Activated CD4-positive, alpha-beta T cell treated with anti-CD3 and anti-CD28 coated beads, Interleukin-2, amount 50 U/mL, for 24 hours (primary cell): ENCODE data around the gene DNAJC19.
"Not testable (repeated sequence)": the region's sequence is repeated elsewhere in the genome, so short reads cannot be mapped to it uniquely, and the experiment has no call there.

Source experiments
- DNase-seq, 2 donors: peaks; one replicate each; pipeline ENCODE4 v3.0.0-alpha.2; 2020; ENCODE audit warnings: low read depth in 1 of 2, low spot score in 1 of 2

The DNAJC19 gene

GRCh38 chr3:180989291-180990163 lies at the start of gene DNAJC19:
DNAJC19 (minus strand) TSS chr3:180989736; CDS start chr3:180989602, 134 bp downstream.
- peak; percentile 66 to 88 for DNase-seq

GRCh38 chr3:181030948-181031347 lies 41.4 kb upstream of the DNAJC19 start:
- DNase-seq = no peak

DNA sequence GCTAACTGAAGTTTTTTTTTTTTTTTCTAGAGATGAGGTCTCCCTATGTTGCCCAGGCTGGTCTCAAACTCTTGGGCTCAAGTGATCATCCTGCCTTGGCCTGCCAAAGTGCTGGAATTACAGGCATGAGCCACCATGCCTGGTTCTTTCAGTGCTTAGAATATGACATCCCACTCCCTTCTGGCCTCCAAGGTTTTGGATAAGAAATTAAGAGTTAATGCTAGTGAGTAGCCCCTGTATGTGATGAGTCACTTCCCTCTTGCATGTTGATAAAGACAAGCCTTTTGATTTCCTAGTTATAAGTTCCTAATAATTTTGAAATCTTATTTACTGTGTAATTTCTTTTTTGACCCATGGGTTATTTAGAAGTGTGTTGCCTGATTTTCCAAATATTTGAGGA lies 35.7 kb upstream of the DNAJC19 start:
- DNase-seq = no peak

DNA sequence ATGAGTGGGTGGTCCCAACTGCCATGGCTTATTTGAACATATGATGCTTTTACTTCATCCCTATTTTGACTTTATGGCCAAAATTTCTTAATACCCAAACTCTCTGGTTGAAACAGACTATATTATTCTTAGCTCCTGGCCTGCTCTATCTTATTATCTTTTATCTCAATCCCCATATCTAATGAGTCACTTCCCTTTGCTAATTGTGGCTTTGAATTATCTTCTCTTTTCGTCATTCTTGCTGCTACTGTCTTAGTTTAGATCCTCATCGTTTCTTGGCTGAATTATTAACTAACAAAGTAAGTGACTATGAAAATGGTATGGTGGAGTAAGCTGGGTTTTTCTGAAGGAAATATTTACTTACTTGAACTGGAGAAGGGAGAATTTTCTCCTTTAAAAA lies 28.2 kb upstream of the DNAJC19 start:
- DNase-seq = no peak

- peak in 1 of 2 donors; percentile 8 for DNase-seq
These were observed 19.7 kb upstream of the DNAJC19 start for GRCh38 chr3:181009225-181009624.

GRCh38 chr3:181008796-181009195 lies 19.3 kb upstream of the DNAJC19 start:
- no peak for DNase-seq

GRCh38 chr3:181007262-181007661 lies 17.7 kb upstream of the DNAJC19 start:
- DNase-seq = no peak

DNA sequence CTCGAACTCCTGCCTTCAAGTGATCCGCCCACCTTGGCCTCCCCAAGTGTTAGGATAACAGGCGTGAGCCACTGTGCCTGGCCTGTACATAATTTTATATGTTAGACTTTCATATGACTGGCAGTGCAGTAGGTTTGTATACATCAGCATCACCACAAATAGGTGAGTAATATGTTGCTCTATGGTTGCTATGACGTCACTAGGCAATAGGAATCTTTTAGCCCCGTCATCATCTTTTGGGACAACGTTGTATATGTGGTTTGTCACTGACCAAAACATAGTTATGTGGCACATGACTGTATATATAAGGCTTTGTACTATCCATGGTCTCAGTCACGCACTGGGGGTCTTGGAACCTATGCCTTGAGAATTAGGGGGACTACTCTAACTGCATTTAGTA lies 17.0 kb upstream of the DNAJC19 start:
- DNase-seq = no peak

GRCh38 chr3:181003469-181003868 lies 13.9 kb upstream of the DNAJC19 start:
- DNase-seq = not testable (repeated sequence)

GRCh38 chr3:181002331-181002730 lies 12.8 kb upstream of the DNAJC19 start:
- DNase-seq = not testable (repeated sequence)

DNA sequence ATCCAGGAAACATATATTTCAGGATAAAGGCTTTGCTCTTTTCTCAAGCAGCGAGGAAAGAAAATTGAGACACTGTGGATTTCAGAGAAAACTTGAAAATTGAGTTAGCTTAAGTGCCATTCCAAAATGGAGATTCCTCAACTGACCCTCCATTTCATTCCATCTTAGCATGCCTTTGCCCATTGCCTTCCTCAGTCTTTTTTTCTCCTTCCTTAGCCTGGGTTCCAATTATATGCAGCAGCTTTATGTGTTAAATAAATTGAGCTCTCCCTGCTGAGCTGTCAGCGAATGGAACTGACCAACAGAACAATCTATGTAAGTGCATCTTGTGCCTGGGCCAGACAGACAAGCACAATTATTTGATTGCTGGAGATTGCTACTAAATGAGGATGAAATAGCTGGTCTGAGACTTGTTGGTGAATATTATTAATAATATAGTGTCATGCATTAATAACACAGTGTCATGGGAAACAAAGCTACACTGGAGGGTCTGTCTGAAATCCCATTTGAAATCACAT lies 6.9 kb upstream of the DNAJC19 start:
- DNase-seq = no peak

GRCh38 chr3:180990505-180990904 lies 969 bp upstream of the DNAJC19 start:
- no peak for DNase-seq

DNA sequence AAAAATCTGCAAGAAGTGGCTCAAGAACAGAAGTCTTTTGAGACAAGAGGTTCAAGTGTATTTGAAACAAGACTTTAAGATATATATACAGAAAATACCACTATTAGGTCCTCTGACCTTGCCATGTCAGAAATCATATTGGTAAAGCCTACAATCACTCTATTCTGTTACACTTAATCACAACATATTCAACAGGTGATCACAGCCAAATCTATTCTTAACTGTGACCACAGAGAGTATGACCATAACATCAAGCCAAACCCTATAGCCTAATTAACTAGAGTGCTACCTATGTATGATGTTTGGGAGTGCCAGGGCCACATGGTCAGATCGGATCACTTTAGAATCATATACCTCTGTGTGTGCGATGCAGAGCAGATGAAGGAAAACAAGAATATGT lies 2.2 kb downstream of the DNAJC19 start:
- no peak for DNase-seq

GRCh38 chr3:180986366-180986765 lies 3.2 kb downstream of the DNAJC19 start:
- DNase-seq = not testable (repeated sequence)

GRCh38 chr3:180983136-180983535 lies 6.4 kb downstream of the DNAJC19 start:
- DNase-seq = no peak

DNA sequence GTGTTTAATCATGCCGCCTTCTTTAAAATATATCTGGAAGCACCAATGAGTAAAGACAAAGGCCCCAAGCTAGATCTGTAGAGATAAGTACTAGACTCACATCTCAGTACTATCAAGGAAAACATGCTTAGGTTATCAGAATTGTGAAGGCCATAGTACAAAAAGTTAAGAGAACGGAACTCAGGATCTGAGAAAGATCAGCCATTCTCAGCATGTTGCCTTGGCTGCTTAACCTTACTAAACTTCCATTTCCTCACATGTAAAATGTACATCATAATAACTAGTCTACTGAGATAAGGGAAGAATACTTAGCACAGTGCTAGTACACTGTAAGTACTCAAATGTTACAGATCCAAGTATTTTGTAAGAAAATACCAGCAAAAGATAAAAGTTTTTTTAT lies 7.6 kb downstream of the DNAJC19 start:
- no peak for DNase-seq

- no peak for DNase-seq
These were observed 8.9 kb downstream of the DNAJC19 start for GRCh38 chr3:180980611-180981010.

DNA sequence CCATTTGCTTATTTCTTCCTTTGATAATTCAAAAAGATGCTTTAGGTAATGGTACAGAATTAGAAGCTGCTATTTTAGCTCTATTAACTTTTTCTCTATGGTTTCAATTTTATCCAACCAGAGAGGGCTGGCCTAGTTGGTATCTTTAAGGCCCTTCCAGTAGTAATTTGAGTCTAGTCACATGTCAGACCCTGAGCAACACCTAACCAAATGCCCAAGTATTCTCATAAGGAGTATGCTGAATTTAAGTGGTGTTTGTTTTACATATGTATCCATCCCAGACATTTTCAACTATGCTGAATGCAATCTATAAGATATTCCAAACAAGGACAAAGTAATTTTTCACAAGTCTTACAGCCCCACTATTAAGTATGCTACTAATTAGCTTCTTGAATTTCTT lies 9.6 kb downstream of the DNAJC19 start:
- DNase-seq = no peak

DNA sequence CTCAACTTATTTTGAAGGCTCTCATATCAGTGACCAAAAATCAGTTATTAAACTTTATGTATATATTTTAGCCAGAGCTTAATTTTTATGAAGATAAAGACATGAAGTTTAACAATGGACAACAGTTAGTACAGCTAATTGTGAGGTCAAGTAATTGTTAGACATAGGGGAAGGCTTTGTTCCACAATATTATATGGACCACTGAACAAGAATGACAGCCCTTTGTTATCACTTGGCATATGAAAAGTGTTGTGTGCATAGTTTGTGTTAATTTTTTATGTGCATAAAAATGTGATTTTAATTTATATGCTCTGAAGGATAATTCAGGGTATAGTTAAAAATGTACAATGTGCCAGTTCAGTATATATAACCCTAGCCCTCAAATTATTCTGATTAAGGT lies 12.0 kb downstream of the DNAJC19 start:
- no peak for DNase-seq

DNA sequence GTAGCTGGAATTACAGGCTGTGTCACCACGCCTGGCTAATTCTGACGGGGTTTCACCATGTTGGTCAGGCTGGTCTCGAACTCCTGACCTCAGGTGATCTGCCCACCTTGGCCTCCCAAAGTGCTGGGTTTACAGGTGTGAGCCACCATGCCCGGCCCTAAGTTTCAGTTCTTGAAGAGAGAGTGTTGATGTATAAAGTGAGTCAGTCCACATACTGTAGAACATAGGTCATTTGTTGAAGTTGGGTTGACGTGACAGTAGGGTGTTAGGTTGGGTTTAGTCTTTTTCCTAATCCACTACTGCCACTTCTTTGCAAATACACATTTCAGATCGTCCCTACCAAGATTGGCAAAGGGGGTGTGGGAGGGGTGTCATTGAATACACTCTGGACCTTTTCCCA lies 15.2 kb downstream of the DNAJC19 start:
- DNase-seq = no peak

DNA sequence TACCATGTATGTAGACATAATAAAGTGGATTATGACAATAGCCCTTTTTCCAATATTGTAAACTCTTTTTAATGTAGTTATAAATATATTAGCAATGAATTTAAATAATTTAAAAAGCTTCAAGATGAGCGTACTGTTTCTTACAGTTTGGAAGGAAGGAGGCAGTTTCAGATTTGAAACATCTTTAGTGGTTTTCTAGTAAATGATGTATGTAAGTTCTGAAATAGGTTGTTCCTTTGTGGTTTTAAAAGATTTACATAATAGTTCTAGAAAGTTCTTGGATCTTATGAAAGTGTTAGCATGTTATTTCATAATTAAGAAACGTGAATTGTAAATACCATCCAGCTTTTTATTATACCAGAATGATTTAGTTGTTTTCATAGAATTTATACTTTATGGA lies 16.0 kb downstream of the DNAJC19 start:
- DNase-seq = no peak

- DNase-seq = no peak
These were observed 18.6 kb downstream of the DNAJC19 start for GRCh38 chr3:180970931-180971330.

- DNase-seq = no peak
These were observed 27.0 kb downstream of the DNAJC19 start for GRCh38 chr3:180962530-180962929.
